Left cardiac atrium (tissue), 4 donors: Measurements from ENCODE around the gene NT5C3B. TPM values are rescaled to one million over a fixed set of nuclear protein-coding genes. Genes with fewer than 3 reads are reported as not detected.
A peak's percentile ranks its signal among the peaks of the same experiment; 100 is the strongest.
"Not testable (repeated sequence)": the region's sequence is repeated elsewhere in the genome, so short reads cannot be mapped to it uniquely, and the experiment has no call there.

Source experiments
- ATAC-seq, 2 donors: fragments of 200-7000 bp; cut with Tn5 transposase; one replicate each; pipeline ENCODE4 v1.9.1; 2020; ENCODE audit warnings: mild to moderate bottlenecking in 2 of 2, moderate library complexity in 2 of 2
- DNase-seq: peaks from one replicate; pipeline ENCODE4 v3.0.0-alpha.2; 2020
- intact Hi-C, 2 donors: fragments of 100-400 bp; cut with DNase I; formaldehyde crosslinking; loops; one replicate each; pipeline versions ENCODE4 v1.14.1 to v1.15.1; 2022 to 2023
- total RNA-seq, 2 donors: library from RNA; stranded (reverse); fragmentation: NEBNext Ultra II Directional; extraction: Animal tissue kit (Norgen Biotek cat#: 25700); gene quantifications; one replicate each; pipeline ENCODE4 v1.2.1, GENCODE V29; 2021
- donor health status: DM: no; HTN: yes; CAD: no.
- donor health status: DM: no; HTN: yes; CAD: no; lungs with severe emphysema.
- donor health status: DM: yes; HTN: yes; CAD: no.
- donor health status: Dilated cardiomyopathy.

NT5C3B gene
- total RNA-seq, 2 donors from 2014 or later = 27.8 to 42.1 TPM

DNA sequence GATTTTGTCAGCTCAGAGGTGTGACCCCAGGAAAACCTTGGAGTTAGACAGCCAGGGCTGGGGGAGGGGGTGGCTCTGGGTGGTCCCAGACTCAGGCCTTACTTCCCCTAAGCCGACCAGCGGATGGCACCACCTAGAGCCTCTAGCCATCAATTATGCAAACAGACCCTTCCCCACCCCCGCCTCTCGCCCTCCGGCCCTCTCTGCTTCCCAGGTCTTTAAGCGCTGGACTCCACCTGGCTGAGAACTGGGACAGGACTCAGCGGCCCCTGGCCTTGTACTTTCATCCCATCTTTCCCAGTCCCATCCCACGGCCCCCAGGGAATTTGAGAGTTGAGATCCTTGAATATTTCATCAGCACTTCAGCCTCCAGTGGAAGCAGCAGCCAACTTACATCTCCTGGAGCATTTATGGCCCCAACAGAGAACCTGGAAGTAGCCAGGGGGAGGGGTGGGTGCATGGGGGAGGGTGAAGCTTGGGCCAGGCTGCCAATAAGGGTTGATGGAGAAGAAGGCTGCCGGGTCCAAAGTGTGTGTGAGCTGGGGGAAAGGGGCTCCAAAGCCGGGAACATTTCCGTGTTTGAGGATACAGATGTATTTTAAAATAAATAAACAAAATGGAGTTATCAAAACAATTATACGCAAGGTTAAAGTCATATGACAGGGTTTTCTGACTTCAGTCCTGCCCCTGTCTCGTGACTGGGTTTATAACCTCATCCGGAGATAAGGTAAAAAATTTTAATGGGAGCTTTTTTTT is 42.1 kb downstream of the NT5C3B start:
- peak in 1 of 2 donors; percentile 14 for ATAC-seq
- intact Hi-C loops = no loop called here
- DNase-seq = no peak

DNA sequence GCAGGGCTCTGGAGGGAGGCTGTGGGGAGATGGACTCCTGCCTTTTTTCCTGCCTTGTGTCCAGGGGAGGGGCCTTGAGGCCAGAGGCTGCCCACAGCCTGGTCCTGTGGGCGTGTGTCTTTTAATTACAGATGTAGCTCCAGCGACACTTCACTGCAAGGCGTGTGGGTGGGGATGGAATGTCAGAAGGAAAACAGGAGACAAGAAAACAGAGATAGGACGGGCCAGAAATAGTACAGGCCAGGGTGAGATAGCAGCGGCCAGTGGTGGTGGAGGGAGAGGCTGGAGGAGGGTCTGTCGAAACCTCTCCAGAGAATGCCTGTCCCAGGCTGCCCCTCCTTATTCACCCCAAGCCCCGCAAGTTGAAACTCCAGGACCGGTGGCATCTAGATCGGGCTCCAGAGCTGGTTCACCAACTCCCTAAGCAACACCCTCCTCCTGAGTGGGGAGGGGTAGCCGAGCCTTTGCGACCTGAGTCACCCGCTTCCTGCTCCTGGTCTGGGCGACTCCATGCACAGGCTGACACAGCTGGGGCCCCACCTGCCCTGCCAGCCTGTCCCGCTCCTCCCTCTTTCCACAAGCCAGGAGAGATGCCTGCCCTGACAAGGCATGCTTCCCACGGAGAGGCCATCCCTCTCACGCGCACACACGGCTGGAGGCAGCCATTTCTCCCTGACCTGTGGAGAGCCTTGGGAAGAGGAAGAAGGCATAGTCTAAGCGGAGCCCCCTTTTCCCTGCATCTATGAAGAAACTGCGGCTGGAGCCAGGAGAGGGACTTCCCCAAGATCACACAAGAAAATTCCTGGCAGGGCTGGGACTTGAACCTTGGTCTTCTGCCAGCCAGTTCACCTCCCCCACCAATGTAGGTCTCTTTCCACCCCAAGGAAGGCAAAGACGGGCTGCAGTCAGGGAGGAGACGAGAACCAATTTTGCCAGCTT is 42.9 kb downstream of the NT5C3B start:
- ATAC-seq (peak; percentile 83 to 88), DNase-seq (peak; percentile 72)
- intact Hi-C loops = no loop called here

DNA sequence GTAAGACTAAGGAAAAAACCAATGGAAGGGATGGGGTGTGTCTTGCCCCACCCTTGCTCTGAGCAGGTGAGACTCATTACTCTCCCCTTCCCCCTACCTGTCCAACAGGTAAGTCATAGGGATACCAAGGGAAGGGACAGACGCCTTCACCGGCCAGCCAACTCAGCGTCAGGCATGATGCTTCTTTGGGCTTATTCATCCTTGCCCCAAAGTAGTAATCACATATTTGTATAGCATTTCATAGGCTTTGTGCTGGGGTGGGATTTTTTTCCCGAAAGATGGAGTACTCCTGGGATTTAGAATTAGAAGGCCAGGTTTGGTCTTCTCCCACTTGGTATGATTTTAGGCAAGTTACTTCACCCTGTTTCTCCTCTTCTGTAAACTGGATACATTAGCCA is 49.0 kb downstream of the NT5C3B start:
- ATAC-seq (no peak), DNase-seq (no peak)
- intact Hi-C loops = no loop called here

GRCh38 chr17:41786227-41787020 is 49.6 kb downstream of the NT5C3B start, which contains the start of gene JUP:
TSS of gene JUP (minus strand) at chr17:41786711. CDS start at chr17:41771854, 14,857 bp downstream.
- peak; percentile 100 for DNase-seq
- ATAC-seq = peak; percentile 95 to 97
- intact Hi-C loops = no loop called here

- intact Hi-C loops = no loop called here
- DNase-seq = peak; percentile 53
- peak; percentile 5 to 14 for ATAC-seq
These were observed 50.2 kb downstream of the NT5C3B start for GRCh38 chr17:41785859-41786226.

DNA sequence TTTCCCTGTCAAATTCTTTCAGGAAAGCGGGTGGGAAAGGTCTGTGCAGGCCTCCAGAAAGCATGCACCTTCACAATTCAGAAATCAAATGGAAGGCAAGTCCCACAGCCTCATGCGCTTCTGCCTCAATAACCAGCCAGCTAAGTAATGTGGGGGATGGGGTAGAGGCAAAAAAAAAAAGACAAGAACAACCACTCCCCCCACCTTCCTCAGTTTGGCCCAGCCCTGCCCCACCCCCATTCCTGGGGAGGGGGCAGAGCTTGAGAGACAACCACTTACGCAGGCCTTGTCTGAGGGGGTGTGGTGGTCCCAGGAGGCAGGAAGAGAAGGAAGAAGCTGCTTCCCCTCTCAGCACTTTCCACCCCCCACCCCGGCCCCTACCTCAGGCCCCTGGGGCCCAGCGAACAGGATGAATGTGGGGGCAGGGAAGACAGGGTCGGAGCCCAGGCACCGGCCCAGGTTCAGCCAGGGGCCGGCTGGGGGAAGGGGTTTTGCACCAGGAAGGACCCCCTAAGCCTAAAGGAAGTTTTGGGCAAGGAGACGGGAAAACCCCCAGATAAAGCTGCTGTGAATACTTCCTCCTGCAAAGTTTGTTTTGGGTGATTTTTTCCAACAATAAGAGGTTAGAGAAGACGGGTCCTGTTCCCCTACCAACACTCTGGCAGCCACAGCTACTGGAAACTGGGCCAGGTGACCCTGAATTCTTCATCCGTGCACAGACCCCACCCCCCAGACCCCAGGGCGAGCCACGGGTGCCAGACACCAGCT is 50.8 kb downstream of the NT5C3B start:
- DNase-seq (peak; percentile 46), ATAC-seq (peak in 1 of 2 donors; percentile 3)
- intact Hi-C loops = no loop called here

GRCh38 chr17:41784207-41784744 is 51.8 kb downstream of the NT5C3B start:
- ATAC-seq (peak in 1 of 2 donors; percentile 12), DNase-seq (peak; percentile 60)
- intact Hi-C loops = no loop called here

- peak; percentile 6 to 24 for ATAC-seq
- intact Hi-C loops = no loop called here
- peak; percentile 79 for DNase-seq
These were observed 53.9 kb downstream of the NT5C3B start for GRCh38 chr17:41782142-41782541.

- ATAC-seq (no peak), DNase-seq (peak; percentile 38)
- intact Hi-C loops = no loop called here
These were observed 54.5 kb downstream of the NT5C3B start for GRCh38 chr17:41781404-41782110.

GRCh38 chr17:41779954-41780353 is 56.1 kb downstream of the NT5C3B start:
- DNase-seq (no peak), ATAC-seq (no peak)
- intact Hi-C loops = no loop called here

- intact Hi-C loops = no loop called here
- ATAC-seq = peak; percentile 62 to 72
- peak; percentile 88 for DNase-seq
These were observed 58.4 kb downstream of the NT5C3B start for GRCh38 chr17:41777574-41778188.

- DNase-seq (peak; percentile 69), ATAC-seq (peak; percentile 53 to 75)
- intact Hi-C loops = no loop called here
These were observed 58.9 kb downstream of the NT5C3B start for GRCh38 chr17:41777157-41777573.

- ATAC-seq, intact Hi-C loops, DNase-seq: not testable (repeated sequence)
These were observed 59.7 kb downstream of the NT5C3B start for GRCh38 chr17:41776262-41776900.

DNA sequence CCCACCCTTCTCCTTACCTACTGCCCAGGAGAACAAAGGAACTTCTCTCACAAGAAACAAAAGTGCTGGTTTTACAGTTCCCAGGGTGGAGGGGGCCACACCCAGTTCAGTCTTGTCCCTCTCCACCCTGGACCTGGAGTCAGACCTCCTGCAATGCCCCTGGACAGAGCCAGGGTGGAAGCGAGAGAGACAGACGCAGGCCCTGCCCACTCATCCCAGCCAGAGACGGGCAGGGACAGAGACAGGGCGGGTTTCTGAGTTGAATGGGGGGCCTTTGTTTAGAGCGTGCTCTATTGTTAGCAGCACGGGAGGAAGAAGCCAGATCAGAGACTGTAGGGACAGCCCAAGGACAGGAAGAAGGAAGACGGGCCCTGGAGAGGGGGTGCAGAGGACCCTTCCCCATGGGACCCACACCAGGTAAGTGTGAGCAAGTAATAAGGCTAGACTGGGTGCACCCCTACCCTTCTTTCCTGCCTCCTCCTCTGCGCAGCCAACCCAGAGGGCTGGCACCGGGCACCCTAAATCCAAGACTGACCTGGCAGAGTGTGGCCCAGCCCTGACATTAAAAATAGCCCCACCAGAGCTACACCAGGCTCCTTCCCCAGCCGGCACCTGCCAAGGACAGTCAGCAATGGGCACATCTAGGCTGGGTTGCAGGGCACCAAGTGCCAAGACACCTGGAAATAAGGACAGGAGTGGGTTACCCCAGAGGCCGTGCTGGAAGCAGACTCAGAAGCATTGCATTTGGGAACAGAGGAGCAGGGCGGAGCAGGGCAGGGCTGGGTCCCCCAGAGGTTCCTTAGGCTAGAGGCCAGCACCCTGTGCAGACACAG is 60.4 kb downstream of the NT5C3B start:
- intact Hi-C loops = no loop called here
- no peak for DNase-seq
- peak in 1 of 2 donors; percentile 6 for ATAC-seq
